T-helper 1 cell treated with Interleukin-12 subunit alpha and Interleukin-12 subunit beta and Interleukin-4 antibody, amounts not matched to agents 30 μg/mL and 1 μg/mL, for 36 hours (primary cell): ENCODE results near the gene LDLRAP1.
A peak's percentile ranks its signal among the peaks of the same experiment; 100 is the strongest.

Experiments used
- H3K27ac Mint-ChIP-seq: one replicate; pipeline ENCODE4 v1.8.0; 2021; ENCODE audit warnings: mild to moderate bottlenecking, mixed read lengths
- H3K27me3 Mint-ChIP-seq: one replicate; pipeline ENCODE4 v1.8.0; 2021; ENCODE audit warnings: low read depth, mixed read lengths
- H3K36me3 Mint-ChIP-seq: one replicate; pipeline ENCODE4 v1.8.0; 2021; ENCODE audit warnings: low read depth, mixed read lengths
- H3K4me1 Mint-ChIP-seq: one replicate; pipeline ENCODE4 v1.8.0; 2021; ENCODE audit warnings: low read depth, mixed read lengths
- H3K4me3 Mint-ChIP-seq: one replicate; pipeline ENCODE4 v1.8.0; 2021; ENCODE audit warnings: mild to moderate bottlenecking, moderate library complexity, mixed read lengths
- H3K9me3 Mint-ChIP-seq: one replicate; pipeline ENCODE4 v1.8.0; 2021; ENCODE audit warnings: mixed read lengths

The LDLRAP1 gene

GRCh38 chr1:25544819-25545218 is 1.4 kb downstream of the LDLRAP1 start:
- Mint-ChIP-seq H3K4me1 (peaks cover 22% of the 10 kb centered on the region), H3K9me3 (no peaks in the 10 kb centered on the region), H3K36me3 (peaks cover 12% of the 10 kb centered on the region), H3K4me3 (peak overlapping the region; percentile 72), H3K27me3 (peaks cover 30% of the 10 kb centered on the region), H3K27ac (peak overlapping the region; percentile 31)

- Mint-ChIP-seq H3K36me3 (peaks cover 15% of the 10 kb centered on the region), H3K9me3 (no peaks in the 10 kb centered on the region), H3K27ac (no peak overlapping the region), H3K4me3 (peak overlapping the region; percentile 16), H3K27me3 (peaks cover 29% of the 10 kb centered on the region), H3K4me1 (peaks cover 32% of the 10 kb centered on the region)
Measured at GRCh38 chr1:25545767-25546166, 2.4 kb downstream of the LDLRAP1 start.

GRCh38 chr1:25546193-25546592 is 2.8 kb downstream of the LDLRAP1 start:
- H3K27me3 Mint-ChIP-seq, result peaks cover 26% of the 10 kb centered on the region
- H3K36me3 Mint-ChIP-seq, result peaks cover 15% of the 10 kb centered on the region
- no peak overlapping the region for H3K4me3 Mint-ChIP-seq
- no peaks in the 10 kb centered on the region for H3K9me3 Mint-ChIP-seq
- H3K4me1 Mint-ChIP-seq, result peaks cover 35% of the 10 kb centered on the region
- H3K27ac Mint-ChIP-seq, result no peak overlapping the region

GRCh38 chr1:25548601-25549000 is 5.2 kb downstream of the LDLRAP1 start:
- Mint-ChIP-seq H3K9me3 (no peaks in the 10 kb centered on the region), H3K27me3 (peaks cover 16% of the 10 kb centered on the region), H3K4me3 (no peak overlapping the region), H3K27ac (no peak overlapping the region), H3K36me3 (peaks cover 15% of the 10 kb centered on the region), H3K4me1 (peaks cover 43% of the 10 kb centered on the region)

- Mint-ChIP-seq H3K36me3 (peaks cover 15% of the 10 kb centered on the region), H3K9me3 (no peaks in the 10 kb centered on the region), H3K27me3 (peaks cover 15% of the 10 kb centered on the region)
Measured at GRCh38 chr1:25549273-25550154, 6.1 kb downstream of the LDLRAP1 start.

GRCh38 chr1:25550155-25550506 is 6.7 kb downstream of the LDLRAP1 start:
- Mint-ChIP-seq H3K27ac (peak overlapping the region; percentile 90), H3K4me3 (peak overlapping the region; percentile 9), H3K4me1 (peaks cover 37% of the 10 kb centered on the region)

More at GRCh38 chr1:25549273-25550154, 6.1 kb downstream of the LDLRAP1 start:
- Mint-ChIP-seq H3K4me3 (peak overlapping the region; percentile 76), H3K27ac (peak overlapping the region; percentile 90), H3K4me1 (peaks cover 41% of the 10 kb centered on the region)

GRCh38 chr1:25550683-25551310 is 7.4 kb downstream of the LDLRAP1 start:
- H3K4me3 Mint-ChIP-seq, result no peak overlapping the region
- peaks cover 39% of the 10 kb centered on the region for H3K4me1 Mint-ChIP-seq
- H3K27me3 Mint-ChIP-seq, result peaks cover 4% of the 10 kb centered on the region
- H3K27ac Mint-ChIP-seq, result no peak overlapping the region
- peaks cover 12% of the 10 kb centered on the region for H3K36me3 Mint-ChIP-seq
- no peaks in the 10 kb centered on the region for H3K9me3 Mint-ChIP-seq

More at GRCh38 chr1:25550155-25550506, 6.7 kb downstream of the LDLRAP1 start:
- peaks cover 11% of the 10 kb centered on the region for H3K27me3 Mint-ChIP-seq
- no peaks in the 10 kb centered on the region for H3K9me3 Mint-ChIP-seq
- H3K36me3 Mint-ChIP-seq, result peaks cover 13% of the 10 kb centered on the region

- Mint-ChIP-seq H3K4me3 (no peak overlapping the region), H3K4me1 (peaks cover 44% of the 10 kb centered on the region), H3K27ac (no peak overlapping the region), H3K9me3 (no peaks in the 10 kb centered on the region), H3K36me3 (peaks cover 10% of the 10 kb centered on the region), H3K27me3 (no peaks in the 10 kb centered on the region)
Measured at GRCh38 chr1:25553749-25554429, 10.5 kb downstream of the LDLRAP1 start.

GRCh38 chr1:25554430-25554780 is 11.0 kb downstream of the LDLRAP1 start:
- H3K27me3 Mint-ChIP-seq, result no peaks in the 10 kb centered on the region
- H3K27ac Mint-ChIP-seq, result no peak overlapping the region
- peaks cover 10% of the 10 kb centered on the region for H3K36me3 Mint-ChIP-seq
- H3K4me3 Mint-ChIP-seq, result no peak overlapping the region
- H3K9me3 Mint-ChIP-seq, result no peaks in the 10 kb centered on the region
- H3K4me1 Mint-ChIP-seq, result peaks cover 41% of the 10 kb centered on the region

GRCh38 chr1:25554886-25555752 is 11.7 kb downstream of the LDLRAP1 start:
- no peaks in the 10 kb centered on the region for H3K27me3 Mint-ChIP-seq
- H3K4me3 Mint-ChIP-seq, result no peak overlapping the region
- peaks cover 11% of the 10 kb centered on the region for H3K36me3 Mint-ChIP-seq
- H3K9me3 Mint-ChIP-seq, result no peaks in the 10 kb centered on the region
- no peak overlapping the region for H3K27ac Mint-ChIP-seq
- H3K4me1 Mint-ChIP-seq, result peaks cover 34% of the 10 kb centered on the region

GRCh38 chr1:25555753-25556092 is 12.3 kb downstream of the LDLRAP1 start:
- peaks cover 8% of the 10 kb centered on the region for H3K36me3 Mint-ChIP-seq
- H3K4me3 Mint-ChIP-seq, result no peak overlapping the region
- no peaks in the 10 kb centered on the region for H3K9me3 Mint-ChIP-seq
- no peaks in the 10 kb centered on the region for H3K27me3 Mint-ChIP-seq
- H3K4me1 Mint-ChIP-seq, result peaks cover 29% of the 10 kb centered on the region
- no peak overlapping the region for H3K27ac Mint-ChIP-seq

- Mint-ChIP-seq H3K4me3 (no peak overlapping the region), H3K9me3 (no peaks in the 10 kb centered on the region), H3K4me1 (peaks cover 29% of the 10 kb centered on the region), H3K36me3 (peaks cover 8% of the 10 kb centered on the region), H3K27me3 (no peaks in the 10 kb centered on the region), H3K27ac (no peak overlapping the region)
Measured at GRCh38 chr1:25556132-25556670, 12.8 kb downstream of the LDLRAP1 start.

GRCh38 chr1:25556791-25557476 is 13.5 kb downstream of the LDLRAP1 start:
- no peaks in the 10 kb centered on the region for H3K9me3 Mint-ChIP-seq
- no peak overlapping the region for H3K27ac Mint-ChIP-seq
- H3K27me3 Mint-ChIP-seq, result no peaks in the 10 kb centered on the region
- peaks cover 31% of the 10 kb centered on the region for H3K4me1 Mint-ChIP-seq
- H3K36me3 Mint-ChIP-seq, result peaks cover 9% of the 10 kb centered on the region
- H3K4me3 Mint-ChIP-seq, result no peak overlapping the region
